SK-N-MC (cell line): Measurements from ENCODE around the gene MESD.

Source experiments
- EZH2 ChIP-seq: fragments of 200-600 bp; sonication (generic); IDR thresholded peaks from one replicate; pipeline ENCODE4 v1.6.1; 2017; ENCODE audit warnings: antibody characterized with exemption
- FOXP2 ChIP-seq: optimal IDR thresholded peaks from 2 replicates; pipeline ENCODE3; 2011; ENCODE audit warnings: mild to moderate bottlenecking, moderate library complexity; ENCODE audit not compliant: insufficient read depth; ENCODE audit errors: extremely low read length, control extremely low read depth
- POLR2AphosphoS5 ChIP-seq: IDR thresholded peaks from 2 replicates; pipeline ENCODE4 v1.6.1; 2012; ENCODE audit warnings: mild to moderate bottlenecking, low read depth, low read length, borderline replicate concordance

GRCh38 chr15:80915472-80915871, 74.1 kb downstream of the MESD start:
- TF ChIP-seq POLR2AphosphoS5 (no peak), EZH2 (no peak), FOXP2 (no peak)
